Upper lobe of right lung (tissue), 1 donor: ENCODE measurements around the gene SERPIND1. TPM values are rescaled to one million over a fixed set of nuclear protein-coding genes. Genes with fewer than 3 reads are reported as not detected.

Experiments
- ATAC-seq: fragments of 200-7000 bp; cut with Tn5 transposase; one replicate; pipeline ENCODE4 v1.9.1; 2020; ENCODE audit warnings: mild to moderate bottlenecking, moderate library complexity
- DNase-seq: peaks from one replicate; pipeline ENCODE4 v3.0.0-alpha.2; 2020
- H3K27ac ChIP-seq: fragments of 200-600 bp; one replicate; pipeline ENCODE4 v1.8.0; 2022
- H3K27me3 ChIP-seq: fragments of 200-600 bp; one replicate; pipeline ENCODE4 v1.8.0; 2022; ENCODE audit warnings: mild to moderate bottlenecking
- H3K36me3 ChIP-seq: fragments of 200-600 bp; one replicate; pipeline ENCODE4 v1.8.0; 2022
- H3K4me1 ChIP-seq: fragments of 200-600 bp; one replicate; pipeline ENCODE4 v1.8.0; 2022
- H3K4me3 ChIP-seq: fragments of 200-600 bp; one replicate; pipeline ENCODE4 v1.8.0; 2022; ENCODE audit warnings: mild to moderate bottlenecking
- H3K9me3 ChIP-seq: fragments of 200-600 bp; one replicate; pipeline ENCODE4 v1.8.0; 2022
- CTCF ChIP-seq: fragments of 200-600 bp; IDR thresholded peaks from one replicate; pipeline ENCODE4 v1.8.0; 2022; ENCODE audit warnings: antibody characterized with exemption
- intact Hi-C: fragments of 100-400 bp; cut with DNase I; formaldehyde crosslinking; loops from one replicate; pipeline ENCODE4 v1.11.0; 2022
- total RNA-seq: library from RNA; stranded (reverse); fragmentation: NEBNext Ultra II Directional; extraction: Animal tissue kit (Norgen Biotek cat#: 25700); gene quantifications from one replicate; pipeline ENCODE4 v1.2.1, GENCODE V29; 2021
- donor health status: DM: no; HTN: yes; CAD: no; lungs with severe emphysema.

The SERPIND1 gene
- total RNA-seq, 1 donor from 2014 or later: 0.58 TPM

GRCh38 chr22:20787223-20787622 is 13.3 kb downstream of the SERPIND1 start:
- DNase-seq (no peak), ATAC-seq (no peak)
- H3K27me3 ChIP-seq: no peaks in the 10 kb centered on the region
- H3K9me3 ChIP-seq: no peaks in the 10 kb centered on the region
- no peak overlapping the region for H3K4me3 ChIP-seq
- TF ChIP-seq CTCF: no peak
- peaks cover 12% of the 10 kb centered on the region for H3K4me1 ChIP-seq
- H3K27ac ChIP-seq: no peak overlapping the region
- intact Hi-C loops: no loop called here
- H3K36me3 ChIP-seq: peaks cover 52% of the 10 kb centered on the region

- Histone ChIP-seq H3K27me3 (no peaks in the 10 kb centered on the region), H3K27ac (no peak overlapping the region), H3K4me3 (no peak overlapping the region), H3K4me1 (peaks cover 12% of the 10 kb centered on the region), H3K9me3 (no peaks in the 10 kb centered on the region), H3K36me3 (peaks cover 54% of the 10 kb centered on the region)
- no peak for TF ChIP-seq CTCF
- DNase-seq (no peak), ATAC-seq (no peak)
- intact Hi-C loops: no loop called here
Observed at GRCh38 chr22:20787746-20788626, 14.1 kb downstream of the SERPIND1 start.

- TF ChIP-seq CTCF: no peak
- Histone ChIP-seq H3K27me3 (no peaks in the 10 kb centered on the region), H3K4me3 (no peak overlapping the region), H3K36me3 (peaks cover 58% of the 10 kb centered on the region), H3K9me3 (no peaks in the 10 kb centered on the region), H3K27ac (no peak overlapping the region), H3K4me1 (peaks cover 7% of the 10 kb centered on the region)
- ATAC-seq (no peak), DNase-seq (no peak)
- intact Hi-C loops: no loop called here
Observed at GRCh38 chr22:20788627-20789344, 14.9 kb downstream of the SERPIND1 start.

GRCh38 chr22:20792221-20792965 is 18.5 kb downstream of the SERPIND1 start:
- intact Hi-C loops: loop anchor here (10.0 kb wide), 1 partner anchor 62 kb away; the partner anchor contains the start of genes PI4KA and SNAP29
- H3K9me3 ChIP-seq: no peaks in the 10 kb centered on the region
- ATAC-seq (no peak), DNase-seq (no peak)
- H3K27me3 ChIP-seq: no peaks in the 10 kb centered on the region
- H3K4me1 ChIP-seq: no peaks in the 10 kb centered on the region
- H3K36me3 ChIP-seq: peaks cover 80% of the 10 kb centered on the region
- H3K27ac ChIP-seq: no peak overlapping the region
- H3K4me3 ChIP-seq: no peak overlapping the region
- no peak for TF ChIP-seq CTCF

GRCh38 chr22:20792966-20793728 is 19.2 kb downstream of the SERPIND1 start:
- H3K36me3 ChIP-seq: peaks cover 80% of the 10 kb centered on the region
- H3K27me3 ChIP-seq: no peaks in the 10 kb centered on the region
- no peak overlapping the region for H3K27ac ChIP-seq
- H3K4me1 ChIP-seq: no peaks in the 10 kb centered on the region
- H3K4me3 ChIP-seq: no peak overlapping the region
- H3K9me3 ChIP-seq: no peaks in the 10 kb centered on the region
- ATAC-seq (peak; percentile 33), DNase-seq (no peak)
- intact Hi-C loops: loop anchor here (10.0 kb wide), 1 partner anchor 62 kb away; the partner anchor contains the start of genes PI4KA and SNAP29
- no peak for TF ChIP-seq CTCF
